Measurements from ENCODE around the gene SUGP2. TPM values are rescaled to one million over a fixed set of nuclear protein-coding genes. Genes with fewer than 3 reads are reported as not detected.

The SUGP2 gene
- total and polyA plus RNA-seq, 9 of the 15 experiments (the other 6 are each of a cell fraction or from before 2014, with no cell fraction given), result 13.1 to 101 (median 63.1) TPM

DNA sequence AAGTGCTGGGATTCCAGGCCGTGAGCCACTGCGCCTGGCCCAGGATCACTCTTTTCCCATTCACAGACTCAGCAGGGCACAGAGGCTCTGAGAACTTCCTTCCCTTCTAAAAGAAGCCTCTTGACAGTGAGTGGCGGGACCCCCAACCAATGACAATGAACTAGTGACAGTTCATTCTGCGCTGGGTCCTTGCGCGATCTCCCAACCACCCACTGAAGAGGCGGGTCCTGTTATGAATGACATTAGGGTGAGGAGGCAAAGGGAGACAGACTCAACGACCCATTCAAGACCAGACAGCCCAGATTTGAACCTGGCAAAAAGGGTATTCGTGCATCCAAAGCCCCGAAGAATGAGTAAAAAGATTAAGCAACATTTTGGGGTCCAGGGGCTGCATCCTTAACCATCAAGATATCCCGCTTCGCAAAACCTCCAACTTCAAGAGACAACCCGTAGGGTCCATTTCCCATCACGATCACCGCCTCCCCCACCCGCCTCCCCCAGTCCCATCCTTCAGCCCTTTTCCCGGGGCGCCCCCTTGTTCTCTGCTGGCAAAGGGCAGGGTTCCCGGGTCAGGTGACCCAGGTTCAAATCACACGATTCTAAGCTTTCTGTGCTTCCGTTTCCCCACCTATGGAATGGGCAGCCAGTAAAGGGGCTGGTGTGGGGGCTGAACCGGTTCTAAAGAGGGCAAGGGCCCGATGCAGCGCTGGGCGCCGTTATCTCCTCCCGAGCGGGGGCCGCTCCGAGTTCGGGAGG, 719 bp downstream of the SUGP2 start (continued):
- TF ChIP-seq, protein P1, sequence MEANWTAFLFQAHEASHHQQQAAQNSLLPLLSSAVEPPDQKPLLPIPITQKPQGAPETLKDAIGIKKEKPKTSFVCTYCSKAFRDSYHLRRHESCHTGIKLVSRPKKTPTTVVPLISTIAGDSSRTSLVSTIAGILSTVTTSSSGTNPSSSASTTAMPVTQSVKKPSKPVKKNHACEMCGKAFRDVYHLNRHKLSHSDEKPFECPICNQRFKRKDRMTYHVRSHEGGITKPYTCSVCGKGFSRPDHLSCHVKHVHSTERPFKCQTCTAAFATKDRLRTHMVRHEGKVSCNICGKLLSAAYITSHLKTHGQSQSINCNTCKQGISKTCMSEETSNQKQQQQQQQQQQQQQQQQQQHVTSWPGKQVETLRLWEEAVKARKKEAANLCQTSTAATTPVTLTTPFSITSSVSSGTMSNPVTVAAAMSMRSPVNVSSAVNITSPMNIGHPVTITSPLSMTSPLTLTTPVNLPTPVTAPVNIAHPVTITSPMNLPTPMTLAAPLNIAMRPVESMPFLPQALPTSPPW (CRISPR knock-in tag; IDR thresholded peaks at IDR 0.05), result peak; percentile 49; the same call in 1 of the 2 replicates
- no peak for TF ChIP-seq GATAD2A (IDR thresholded peaks at IDR 0.05)
- TF ChIP-seq, protein P2, sequence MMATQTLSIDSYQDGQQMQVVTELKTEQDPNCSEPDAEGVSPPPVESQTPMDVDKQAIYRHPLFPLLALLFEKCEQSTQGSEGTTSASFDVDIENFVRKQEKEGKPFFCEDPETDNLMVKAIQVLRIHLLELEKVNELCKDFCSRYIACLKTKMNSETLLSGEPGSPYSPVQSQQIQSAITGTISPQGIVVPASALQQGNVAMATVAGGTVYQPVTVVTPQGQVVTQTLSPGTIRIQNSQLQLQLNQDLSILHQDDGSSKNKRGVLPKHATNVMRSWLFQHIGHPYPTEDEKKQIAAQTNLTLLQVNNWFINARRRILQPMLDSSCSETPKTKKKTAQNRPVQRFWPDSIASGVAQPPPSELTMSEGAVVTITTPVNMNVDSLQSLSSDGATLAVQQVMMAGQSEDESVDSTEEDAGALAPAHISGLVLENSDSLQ (IDR thresholded peaks at IDR 0.05), result peak; percentile 99
- TF ChIP-seq, protein P3, sequence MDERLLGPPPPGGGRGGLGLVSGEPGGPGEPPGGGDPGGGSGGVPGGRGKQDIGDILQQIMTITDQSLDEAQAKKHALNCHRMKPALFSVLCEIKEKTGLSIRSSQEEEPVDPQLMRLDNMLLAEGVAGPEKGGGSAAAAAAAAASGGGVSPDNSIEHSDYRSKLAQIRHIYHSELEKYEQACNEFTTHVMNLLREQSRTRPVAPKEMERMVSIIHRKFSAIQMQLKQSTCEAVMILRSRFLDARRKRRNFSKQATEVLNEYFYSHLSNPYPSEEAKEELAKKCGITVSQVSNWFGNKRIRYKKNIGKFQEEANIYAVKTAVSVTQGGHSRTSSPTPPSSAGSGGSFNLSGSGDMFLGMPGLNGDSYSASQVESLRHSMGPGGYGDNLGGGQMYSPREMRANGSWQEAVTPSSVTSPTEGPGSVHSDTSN (CRISPR knock-in tag; IDR thresholded peaks at IDR 0.05; ENCODE audit: low read depth), result peak; percentile 86
- TF ChIP-seq, protein P3 (tag; conservative IDR thresholded peaks at IDR 0.05; ENCODE audit: low read depth), result peak; percentile 99
- TF ChIP-seq SAFB (IDR thresholded peaks at IDR 0.05; ENCODE audit: borderline replicate concordance, low read depth, low read length), result no peak
- TF ChIP-seq, protein P4, sequence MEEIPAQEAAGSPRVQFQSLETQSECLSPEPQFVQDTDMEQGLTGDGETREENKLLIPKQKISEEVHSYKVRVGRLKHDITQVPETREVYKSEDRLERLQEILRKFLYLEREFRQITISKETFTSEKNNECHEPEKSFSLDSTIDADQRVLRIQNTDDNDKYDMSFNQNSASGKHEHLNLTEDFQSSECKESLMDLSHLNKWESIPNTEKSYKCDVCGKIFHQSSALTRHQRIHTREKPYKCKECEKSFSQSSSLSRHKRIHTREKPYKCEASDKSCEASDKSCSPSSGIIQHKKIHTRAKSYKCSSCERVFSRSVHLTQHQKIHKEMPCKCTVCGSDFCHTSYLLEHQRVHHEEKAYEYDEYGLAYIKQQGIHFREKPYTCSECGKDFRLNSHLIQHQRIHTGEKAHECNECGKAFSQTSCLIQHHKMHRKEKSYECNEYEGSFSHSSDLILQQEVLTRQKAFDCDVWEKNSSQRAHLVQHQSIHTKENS (CRISPR knock-in tag; IDR thresholded peaks at IDR 0.05), result no peak
- TF ChIP-seq RAD51 (IDR thresholded peaks at IDR 0.05; ENCODE audit: borderline replicate concordance, low read depth), result peak; percentile 68
- 0 out of 2 replicates have a peak, but pooled peaks have one; percentile 27 for TF ChIP-seq FOXK1 (CRISPR knock-in tag; IDR thresholded peaks at IDR 0.05; ENCODE audit: borderline replicate concordance)
- TF ChIP-seq, protein P5, sequence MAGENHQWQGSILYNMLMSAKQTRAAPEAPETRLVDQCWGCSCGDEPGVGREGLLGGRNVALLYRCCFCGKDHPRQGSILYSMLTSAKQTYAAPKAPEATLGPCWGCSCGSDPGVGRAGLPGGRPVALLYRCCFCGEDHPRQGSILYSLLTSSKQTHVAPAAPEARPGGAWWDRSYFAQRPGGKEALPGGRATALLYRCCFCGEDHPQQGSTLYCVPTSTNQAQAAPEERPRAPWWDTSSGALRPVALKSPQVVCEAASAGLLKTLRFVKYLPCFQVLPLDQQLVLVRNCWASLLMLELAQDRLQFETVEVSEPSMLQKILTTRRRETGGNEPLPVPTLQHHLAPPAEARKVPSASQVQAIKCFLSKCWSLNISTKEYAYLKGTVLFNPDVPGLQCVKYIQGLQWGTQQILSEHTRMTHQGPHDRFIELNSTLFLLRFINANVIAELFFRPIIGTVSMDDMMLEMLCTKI (IDR thresholded peaks at IDR 0.05; ENCODE audit: partially characterized antibody), result no peak
- TF ChIP-seq ZNF778 (CRISPR knock-in tag; IDR thresholded peaks at IDR 0.05), result no peak
- no peak for TF ChIP-seq NFRKB (IDR thresholded peaks at IDR 0.05; ENCODE audit: low read depth)
- TF ChIP-seq, protein P6, sequence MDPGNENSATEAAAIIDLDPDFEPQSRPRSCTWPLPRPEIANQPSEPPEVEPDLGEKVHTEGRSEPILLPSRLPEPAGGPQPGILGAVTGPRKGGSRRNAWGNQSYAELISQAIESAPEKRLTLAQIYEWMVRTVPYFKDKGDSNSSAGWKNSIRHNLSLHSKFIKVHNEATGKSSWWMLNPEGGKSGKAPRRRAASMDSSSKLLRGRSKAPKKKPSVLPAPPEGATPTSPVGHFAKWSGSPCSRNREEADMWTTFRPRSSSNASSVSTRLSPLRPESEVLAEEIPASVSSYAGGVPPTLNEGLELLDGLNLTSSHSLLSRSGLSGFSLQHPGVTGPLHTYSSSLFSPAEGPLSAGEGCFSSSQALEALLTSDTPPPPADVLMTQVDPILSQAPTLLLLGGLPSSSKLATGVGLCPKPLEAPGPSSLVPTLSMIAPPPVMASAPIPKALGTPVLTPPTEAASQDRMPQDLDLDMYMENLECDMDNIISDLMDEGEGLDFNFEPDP (CRISPR knock-in tag; IDR thresholded peaks at IDR 0.05), result no peak
- TF ChIP-seq ZNF282 (CRISPR knock-in tag; IDR thresholded peaks at IDR 0.05), result no peak
- TF ChIP-seq POLR2G (IDR thresholded peaks at IDR 0.05; ENCODE audit: low read depth, low read length), result no peak
- TF ChIP-seq, protein P7, sequence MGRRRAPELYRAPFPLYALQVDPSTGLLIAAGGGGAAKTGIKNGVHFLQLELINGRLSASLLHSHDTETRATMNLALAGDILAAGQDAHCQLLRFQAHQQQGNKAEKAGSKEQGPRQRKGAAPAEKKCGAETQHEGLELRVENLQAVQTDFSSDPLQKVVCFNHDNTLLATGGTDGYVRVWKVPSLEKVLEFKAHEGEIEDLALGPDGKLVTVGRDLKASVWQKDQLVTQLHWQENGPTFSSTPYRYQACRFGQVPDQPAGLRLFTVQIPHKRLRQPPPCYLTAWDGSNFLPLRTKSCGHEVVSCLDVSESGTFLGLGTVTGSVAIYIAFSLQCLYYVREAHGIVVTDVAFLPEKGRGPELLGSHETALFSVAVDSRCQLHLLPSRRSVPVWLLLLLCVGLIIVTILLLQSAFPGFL (CRISPR knock-in tag; IDR thresholded peaks at IDR 0.05), result no peak
- no peak for TF ChIP-seq FOXA1 (IDR thresholded peaks at IDR 0.05; ENCODE audit: borderline replicate concordance)

Data from K562 (cell line).